Measurements from ENCODE around the gene SLFN5.
A peak's percentile ranks its signal among the peaks of the same experiment; 100 is the strongest.
"Not testable (repeated sequence)": the region's sequence is repeated elsewhere in the genome, so short reads cannot be mapped to it uniquely, and the experiment has no call there.

SLFN5 gene

DNA sequence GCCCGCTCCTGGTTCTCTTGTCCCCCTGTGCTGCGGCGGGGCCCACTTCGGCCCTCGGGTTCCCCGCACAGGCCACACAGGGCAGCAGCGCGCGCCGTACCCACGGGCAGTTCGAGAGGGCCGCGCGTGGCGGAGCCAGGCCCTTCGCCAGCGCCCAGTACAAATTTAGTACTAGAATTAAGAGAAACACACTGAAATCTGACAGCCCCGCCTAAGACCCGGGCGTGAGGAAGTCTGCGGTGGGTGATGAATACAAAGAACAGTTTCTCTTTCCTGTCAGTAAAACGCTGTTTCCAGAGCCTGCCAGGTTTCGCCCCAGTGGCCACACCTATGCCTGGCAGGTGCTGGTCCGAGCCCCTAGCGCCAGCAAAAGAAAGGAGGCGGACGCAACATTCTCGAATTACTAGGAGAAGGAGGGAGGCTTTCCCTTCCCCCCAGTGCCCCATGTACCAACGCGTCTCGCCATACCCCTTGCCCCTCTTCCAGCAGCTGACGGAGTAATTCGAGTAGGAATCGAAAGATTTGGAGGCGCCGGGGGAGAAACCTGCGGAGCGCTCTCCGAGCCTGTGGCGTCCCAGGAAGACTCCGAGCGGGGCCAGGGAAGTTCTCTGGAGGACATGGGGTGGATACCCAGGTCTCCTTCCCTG lies 591 bp upstream of the SLFN5 start:
- DNase-seq (ENCODE audit: low read depth in 2 of 2): peak; percentile 46 to 63

DNA sequence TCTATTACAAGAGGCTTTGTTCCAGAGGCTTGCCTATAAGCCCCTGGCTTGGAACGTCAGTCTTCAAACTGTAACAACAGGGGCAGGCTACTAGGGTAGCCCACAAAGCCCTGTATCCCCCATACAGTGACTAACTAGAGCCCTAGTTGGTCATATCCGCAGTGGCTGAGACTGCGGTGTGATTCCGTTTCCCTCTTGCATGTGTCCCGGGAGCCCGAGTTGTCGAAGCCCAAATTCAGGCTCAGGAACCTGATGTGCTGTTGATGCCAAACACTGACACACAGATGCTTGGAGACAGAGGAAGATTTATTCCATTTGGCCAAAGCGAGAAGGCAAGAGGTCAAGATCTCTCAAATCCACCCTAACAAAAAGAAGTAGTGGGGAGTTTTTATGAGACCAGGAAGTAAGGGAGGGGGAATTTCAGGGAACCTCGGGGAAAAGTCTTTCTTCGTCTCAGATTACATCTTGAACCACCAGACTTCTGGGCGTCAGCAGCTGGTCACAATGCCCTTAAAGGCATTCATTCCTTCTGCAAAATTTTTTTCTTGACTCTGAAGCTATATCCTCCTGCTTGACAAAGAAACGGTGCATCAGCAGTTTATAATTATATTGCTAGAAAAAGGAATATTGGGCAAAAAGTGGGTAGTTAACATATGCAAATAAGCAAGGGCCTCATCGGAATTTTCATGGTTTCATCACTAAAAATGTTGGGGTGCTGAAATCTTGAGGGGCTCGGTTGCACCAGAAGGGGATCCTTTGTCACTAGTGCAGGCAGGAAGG lies 879 bp downstream of the SLFN5 start:
- no peak for DNase-seq (ENCODE audit: low read depth in 2 of 2)

DNA sequence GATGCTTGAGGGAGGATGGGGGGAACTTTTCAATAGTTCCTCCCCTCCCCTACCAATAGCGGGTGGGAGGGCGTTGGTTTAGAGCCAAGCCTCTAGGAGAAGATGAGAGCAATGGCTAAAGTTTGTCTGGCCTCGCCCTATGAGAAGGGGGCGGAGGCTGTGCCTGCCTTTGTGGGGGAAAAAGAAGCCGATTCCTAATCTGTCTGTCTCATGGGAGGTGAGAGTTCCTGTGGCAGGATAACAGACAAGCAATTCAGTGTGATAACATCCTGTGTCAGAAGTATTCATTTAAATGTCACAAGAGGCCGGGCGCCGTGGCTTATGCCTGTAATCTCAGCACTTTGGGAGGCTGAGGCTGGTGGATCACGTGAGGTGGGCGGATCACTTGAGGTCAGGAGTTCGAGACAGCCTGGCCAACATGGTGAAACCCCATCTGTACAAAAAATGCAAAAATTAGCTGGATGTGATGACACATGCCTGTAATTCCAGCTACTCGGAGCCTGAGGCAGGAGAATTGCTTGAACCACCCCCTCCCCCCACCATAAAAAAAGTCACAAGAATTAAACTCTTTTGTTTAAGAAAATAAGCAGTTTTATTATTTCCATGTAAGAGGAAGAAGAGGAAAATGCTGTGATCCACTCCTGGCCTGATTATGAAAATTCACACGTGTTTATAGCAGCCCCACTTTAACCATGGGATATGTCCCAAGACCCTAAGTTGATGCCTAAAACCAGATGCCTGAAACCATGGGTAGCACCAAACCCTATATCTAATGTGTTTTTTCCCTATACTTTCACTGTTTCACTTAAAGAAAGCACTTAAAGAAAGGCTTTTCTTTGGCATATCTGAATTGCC lies 1.7 kb downstream of the SLFN5 start:
- peak; percentile 36 to 56 for DNase-seq (ENCODE audit: low read depth in 2 of 2)

DNA sequence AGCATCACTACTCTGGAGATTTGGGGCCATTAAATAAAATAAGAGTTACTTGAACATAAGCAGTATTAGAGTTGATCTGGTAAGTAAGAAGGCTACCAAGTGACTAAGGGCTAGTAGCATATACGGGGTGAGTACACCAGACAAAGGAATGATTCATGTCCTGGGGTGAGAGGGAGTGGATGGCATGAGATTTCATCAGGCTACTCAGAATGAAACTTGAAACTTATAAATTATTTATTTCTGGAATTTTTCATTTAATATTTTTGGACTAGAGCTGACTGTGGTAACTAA lies 2.3 kb downstream of the SLFN5 start:
- DNase-seq (ENCODE audit: low read depth in 2 of 2): no peak

DNA sequence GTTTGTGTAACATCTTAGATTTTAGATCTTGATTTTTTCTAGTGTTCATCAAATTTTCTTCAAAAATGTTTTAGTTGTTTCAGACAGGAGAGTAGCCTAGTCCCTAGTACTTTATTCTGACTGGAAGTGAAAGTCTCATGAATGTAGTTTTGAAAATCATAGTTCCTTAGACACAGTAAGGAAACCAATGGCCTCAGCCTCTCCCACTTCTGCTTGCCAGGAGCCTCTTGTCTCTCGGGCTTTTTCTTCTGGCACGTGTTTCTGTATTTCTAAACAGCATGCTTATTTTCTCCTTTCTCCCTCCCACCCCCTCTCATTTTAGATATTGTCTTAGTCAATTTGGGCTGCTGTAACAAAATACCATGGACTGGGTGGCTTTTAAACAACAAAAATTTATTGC lies 9.8 kb downstream of the SLFN5 start:
- DNase-seq (ENCODE audit: low read depth in 2 of 2): no peak

DNA sequence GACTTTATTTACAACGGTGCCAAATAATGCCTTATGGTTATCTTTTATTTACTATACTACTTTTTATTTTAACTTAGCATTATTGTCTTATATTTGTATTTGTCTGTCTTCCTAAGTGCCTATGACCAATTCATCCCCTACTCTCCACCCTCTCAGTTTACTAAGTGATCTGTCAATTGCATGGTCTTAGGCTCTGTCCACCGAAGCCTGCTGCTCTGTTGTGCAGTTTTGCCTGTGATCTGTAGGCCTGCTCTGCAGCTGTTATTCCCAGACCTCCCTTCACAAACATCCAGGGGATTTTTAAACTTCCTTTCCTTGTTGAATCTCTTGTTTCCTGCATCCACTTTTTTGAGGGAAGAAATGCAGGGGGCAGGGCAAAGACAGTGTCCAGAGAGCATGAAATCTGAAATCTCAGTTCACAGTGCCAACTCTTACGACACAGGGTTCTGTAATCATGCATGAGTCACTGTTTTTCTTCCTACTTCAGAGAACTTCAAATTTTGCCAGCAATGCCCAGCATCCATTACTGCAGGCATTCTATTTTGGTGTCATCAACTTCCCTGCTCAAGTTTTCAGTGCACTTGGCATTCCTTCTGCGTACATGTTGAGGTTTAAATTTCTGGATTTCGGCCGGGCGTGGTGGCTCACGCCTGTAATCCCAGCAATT lies 11.4 kb downstream of the SLFN5 start:
- DNase-seq (ENCODE audit: low read depth in 2 of 2): no peak

DNA sequence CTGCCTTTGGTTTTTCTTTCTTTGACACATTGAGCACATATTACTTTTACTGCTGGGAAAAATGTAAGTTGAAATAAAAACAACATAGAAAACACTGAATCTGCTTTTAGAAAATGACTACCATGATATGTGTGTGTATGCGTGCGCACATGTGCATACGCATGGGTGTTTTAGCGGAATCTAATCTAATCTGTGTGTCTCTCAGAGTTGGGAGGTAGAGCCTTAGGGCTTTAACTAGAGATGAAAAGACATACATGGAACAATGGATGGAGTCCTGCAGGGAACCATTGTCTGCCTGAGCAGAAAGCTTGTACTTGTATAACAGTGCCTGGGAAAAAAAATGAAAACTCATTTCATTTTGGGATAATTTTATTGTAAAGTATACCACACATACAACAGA lies 12.4 kb downstream of the SLFN5 start:
- DNase-seq (ENCODE audit: low read depth in 2 of 2): no peak

DNA sequence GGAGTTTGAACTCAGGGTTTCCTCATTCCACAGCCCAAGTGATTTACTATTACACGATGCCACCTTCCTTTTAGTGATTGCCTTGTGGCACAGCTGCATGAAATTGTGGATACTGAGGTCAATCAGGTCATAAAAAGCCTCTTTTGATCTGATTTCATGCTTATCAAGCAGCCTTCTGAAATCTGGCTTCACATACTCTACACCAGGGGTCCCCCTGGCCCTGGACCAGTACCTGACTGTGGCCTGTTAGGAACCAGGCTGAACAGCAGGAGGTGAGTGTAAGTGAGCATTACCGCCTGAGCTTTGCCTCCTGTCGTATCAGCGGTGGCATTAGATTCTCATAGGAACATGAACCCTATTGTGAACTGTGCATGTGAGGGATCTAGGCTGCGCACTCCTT lies 13.8 kb downstream of the SLFN5 start:
- DNase-seq (ENCODE audit: low read depth in 2 of 2): no peak

DNA sequence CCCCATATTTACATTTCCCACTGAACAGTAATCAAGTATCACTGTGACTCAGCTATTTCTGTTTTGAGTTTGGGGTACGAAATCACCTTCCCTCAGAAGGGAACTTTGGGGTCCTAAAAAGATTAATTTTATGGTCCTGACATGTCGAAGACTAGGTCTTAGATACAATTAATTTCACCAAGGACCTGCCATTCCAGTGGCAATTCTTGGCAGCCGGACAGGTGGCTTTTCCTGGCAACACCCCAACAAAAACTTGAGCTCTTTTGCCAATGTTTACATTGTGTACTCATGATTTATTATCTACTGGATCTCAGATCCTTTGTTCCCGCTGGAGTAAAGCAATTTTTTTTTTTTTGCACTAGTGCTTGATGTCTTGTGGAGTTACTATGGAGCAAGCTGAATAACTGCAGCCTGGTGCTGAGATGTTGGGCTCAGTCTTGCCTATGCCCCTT lies 14.4 kb downstream of the SLFN5 start:
- DNase-seq (ENCODE audit: low read depth in 2 of 2): no peak

DNA sequence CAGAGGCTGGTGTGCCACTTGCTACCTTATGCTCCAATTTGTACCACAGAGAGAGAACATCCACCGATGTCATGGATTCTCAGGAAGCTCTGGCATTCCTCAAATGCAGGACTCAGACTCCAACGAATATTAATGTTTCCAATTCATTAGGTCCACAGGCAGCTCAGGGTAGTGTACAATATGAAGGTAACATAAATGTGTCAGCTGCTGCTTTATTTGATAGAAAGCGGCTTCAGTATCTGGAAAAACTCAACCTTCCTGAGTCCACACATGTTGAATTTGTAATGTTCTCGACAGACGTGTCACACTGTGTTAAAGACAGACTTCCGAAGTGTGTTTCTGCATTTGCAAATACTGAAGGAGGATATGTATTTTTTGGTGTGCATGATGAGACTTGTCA lies 16.1 kb downstream of the SLFN5 start:
- no peak for DNase-seq (ENCODE audit: low read depth in 2 of 2)

DNA sequence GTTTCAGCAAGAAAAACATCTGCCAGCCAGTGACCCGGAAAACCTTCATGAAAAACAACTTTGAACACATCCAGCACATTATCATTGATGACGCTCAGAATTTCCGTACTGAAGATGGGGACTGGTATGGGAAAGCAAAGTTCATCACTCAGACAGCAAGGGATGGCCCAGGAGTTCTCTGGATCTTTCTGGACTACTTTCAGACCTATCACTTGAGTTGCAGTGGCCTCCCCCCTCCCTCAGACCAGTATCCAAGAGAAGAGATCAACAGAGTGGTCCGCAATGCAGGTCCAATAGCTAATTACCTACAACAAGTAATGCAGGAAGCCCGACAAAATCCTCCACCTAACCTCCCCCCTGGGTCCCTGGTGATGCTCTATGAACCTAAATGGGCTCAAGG lies 22.2 kb downstream of the SLFN5 start:
- DNase-seq (ENCODE audit: low read depth in 2 of 2): no peak

DNA sequence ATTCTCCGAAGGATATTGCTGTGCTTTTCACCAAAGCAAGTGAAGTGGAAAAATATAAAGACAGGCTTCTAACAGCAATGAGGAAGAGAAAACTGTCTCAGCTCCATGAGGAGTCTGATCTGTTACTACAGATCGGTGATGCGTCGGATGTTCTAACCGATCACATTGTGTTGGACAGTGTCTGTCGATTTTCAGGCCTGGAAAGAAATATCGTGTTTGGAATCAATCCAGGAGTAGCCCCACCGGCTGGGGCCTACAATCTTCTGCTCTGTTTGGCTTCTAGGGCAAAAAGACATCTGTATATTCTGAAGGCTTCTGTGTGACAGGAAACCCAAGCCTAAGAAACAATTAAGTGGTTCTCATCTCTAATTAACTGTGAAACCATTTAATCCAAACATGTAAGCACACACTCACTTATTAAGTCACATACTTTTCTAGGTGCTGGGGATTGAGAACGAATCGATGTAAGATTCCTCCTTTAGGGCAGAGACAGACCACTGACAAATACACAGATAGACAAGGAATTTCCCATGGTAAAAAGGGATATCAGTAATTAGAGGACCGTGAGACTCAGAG lies 22.8 kb downstream of the SLFN5 start:
- no peak for DNase-seq (ENCODE audit: low read depth in 2 of 2)

DNA sequence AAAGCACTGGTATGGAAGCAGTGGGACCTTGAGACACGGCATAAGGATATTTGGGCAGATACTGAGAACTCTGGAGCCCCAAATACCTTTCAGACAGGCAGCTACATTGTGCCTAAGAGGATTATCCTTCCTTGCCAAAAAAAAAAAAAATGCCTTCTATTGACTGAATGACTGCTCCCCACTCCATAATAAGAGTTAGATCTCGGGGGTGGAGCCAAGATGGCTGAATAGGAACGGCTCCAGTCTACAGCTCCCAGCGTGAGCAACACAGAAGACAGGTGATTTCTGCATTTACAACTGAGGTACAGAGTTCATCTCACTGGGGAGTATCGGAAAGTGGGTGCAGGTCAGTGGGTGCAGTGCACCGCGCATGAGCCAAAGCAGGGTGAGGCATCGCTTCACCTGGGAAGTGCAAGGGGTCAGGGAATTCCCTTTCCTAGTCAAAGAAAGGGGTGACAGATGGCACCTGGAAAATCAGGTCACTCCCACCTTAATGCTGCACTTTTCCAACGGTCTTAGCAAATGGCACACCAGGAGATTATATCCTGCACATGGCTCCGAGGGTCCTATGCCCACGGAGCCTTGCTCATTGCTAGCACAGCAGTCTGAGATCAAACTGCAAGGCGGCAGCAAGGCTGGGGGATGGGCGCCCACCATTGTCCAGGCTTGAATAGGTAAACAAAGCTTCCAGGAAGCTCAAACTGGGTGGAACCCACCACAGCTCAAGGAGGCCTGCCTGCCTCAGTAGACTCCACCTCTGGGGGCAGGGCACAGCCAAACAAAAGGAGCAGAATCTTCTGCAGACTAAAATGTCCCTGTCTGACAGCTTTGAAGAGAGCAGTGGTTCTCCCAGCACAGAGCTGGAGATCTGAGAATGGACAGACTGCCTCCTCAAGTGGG lies 31.5 kb downstream of the SLFN5 start:
- DNase-seq (ENCODE audit: low read depth in 2 of 2): not testable (repeated sequence)

DNA sequence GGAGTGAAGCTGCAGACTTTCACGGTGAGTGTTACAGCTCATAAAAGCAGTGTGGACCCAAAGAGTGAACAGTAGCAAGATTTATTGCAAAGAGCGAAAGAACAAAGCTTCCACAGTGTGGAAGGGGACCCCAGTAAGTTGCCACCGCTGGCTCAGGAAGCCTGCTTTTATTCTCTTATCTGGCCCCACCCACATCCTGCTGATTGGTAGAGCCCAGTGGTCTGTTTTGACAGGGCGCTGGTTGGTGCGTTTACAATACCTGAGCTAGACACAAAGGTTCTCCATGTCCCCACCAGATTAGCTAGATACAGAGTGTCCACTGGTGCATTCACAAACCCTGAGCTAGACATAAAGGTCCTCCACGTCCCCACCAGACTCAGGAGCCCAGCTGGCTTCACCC lies 35.6 kb downstream of the SLFN5 start:
- DNase-seq (ENCODE audit: low read depth in 2 of 2): not testable (repeated sequence)

DNA sequence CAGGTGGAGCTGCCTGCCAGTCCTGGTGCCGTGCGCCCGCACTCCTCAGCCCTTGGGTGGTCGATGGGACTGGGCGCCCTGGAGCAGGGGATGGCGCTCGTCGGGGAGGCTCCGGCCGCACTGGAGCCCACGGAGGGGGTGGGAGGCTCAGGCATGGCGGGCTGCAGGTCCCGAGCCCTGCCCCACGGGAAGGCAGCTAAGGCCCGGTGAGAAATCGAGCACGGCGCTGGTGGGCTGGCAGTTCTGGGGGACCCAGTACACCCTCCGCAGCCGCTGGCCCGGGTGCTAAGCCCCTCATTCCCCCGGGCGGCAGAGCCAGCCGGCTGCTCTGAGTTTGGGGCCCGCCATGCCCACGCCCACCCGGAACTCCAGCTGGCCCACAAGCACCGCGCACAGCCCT lies 36.0 kb downstream of the SLFN5 start:
- DNase-seq (ENCODE audit: low read depth in 2 of 2): not testable (repeated sequence)

DNA sequence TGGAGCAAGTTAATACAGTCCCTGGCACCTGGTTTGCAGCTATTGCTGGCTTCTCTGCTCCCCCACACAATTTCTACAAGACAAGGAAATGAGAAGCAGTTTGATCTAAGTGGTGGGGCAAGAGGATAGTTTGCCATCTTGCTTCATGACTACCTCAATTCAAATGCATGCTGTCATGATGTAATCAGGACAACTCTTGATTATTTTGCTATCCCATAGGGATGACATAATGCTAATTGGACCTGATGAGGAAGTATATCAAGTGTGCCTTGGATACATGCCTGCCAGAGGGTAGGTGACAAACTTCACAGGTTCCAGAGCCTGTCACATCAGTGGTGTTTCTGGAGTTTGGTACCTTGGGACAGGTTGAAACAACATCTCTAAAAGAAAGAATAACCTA lies 40.9 kb downstream of the SLFN5 start:
- no peak for DNase-seq (ENCODE audit: low read depth in 2 of 2)

DNA sequence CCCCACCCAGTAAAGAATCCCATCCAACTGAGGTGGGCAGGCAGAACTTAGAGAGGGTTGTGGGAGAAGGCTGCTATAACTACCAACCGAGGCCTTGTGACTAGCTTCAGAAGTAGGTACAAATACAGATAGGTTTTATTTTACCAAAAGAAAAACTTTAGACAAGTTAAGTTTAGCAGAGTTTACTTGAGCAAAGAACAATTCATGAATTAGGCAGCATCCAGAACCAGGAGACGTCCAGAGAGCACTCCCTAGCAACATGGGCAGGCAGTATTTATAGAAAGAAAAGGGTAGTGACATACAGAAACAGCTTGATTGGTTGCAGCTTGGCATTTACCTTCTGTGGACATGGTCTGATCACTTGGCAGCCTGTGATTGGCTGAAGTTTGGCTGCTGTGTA lies 42.1 kb downstream of the SLFN5 start:
- no peak for DNase-seq (ENCODE audit: low read depth in 2 of 2)

DNA sequence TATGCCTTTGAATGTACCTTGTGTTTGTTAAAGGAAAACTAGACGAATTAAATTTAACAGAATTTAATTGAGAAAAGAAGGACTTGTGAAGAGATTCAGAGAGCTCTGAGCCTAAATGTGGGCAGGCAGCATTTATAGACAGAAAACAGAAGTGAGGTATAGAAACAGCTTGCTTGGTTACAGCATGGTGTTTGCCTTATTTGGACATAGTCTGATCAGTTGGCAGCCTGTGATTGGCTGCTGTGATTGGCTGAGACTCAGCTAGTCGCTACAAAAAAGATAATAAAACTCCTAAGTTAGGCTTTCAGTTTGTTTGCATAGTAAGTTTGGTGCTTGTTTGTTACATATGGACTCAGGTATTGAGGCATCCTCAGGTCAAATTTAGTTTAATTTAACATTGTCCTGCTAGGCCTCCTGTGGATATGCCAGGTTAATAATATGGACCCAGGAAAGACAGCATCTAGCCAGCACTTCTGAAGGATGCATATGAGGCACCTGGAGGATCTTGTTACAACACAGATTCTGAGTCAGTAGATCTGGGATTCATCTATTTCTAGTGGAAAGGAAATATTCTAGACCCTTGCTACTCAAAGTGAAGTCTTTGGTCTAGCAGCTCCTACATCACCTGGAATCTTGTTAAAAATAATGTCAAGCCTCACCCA lies 43.4 kb downstream of the SLFN5 start:
- DNase-seq (ENCODE audit: low read depth in 2 of 2): no peak

DNA sequence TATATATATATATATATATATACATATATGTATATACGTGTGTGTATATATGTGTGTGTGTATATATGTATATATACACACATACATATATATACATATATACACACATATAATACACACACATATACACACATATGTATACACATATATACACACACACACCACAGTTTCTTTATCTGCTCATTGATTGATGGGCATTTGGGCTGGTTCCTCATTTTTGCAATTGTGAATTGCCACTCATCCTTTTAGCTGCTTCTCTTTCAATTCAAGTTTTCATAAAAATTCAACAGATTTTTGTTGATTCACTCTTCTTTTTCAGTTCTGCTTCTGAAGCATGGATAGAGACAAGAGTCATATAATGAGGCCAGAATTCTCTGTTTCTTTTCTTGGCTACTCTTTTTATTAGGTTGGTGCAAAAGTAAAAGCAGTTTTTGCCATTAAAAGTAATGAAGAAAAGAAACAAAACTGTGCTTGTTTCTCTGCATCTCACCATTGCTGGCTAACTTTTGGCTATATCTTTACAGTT lies 44.5 kb downstream of the SLFN5 start:
- no peak for DNase-seq (ENCODE audit: low read depth in 2 of 2)

DNA sequence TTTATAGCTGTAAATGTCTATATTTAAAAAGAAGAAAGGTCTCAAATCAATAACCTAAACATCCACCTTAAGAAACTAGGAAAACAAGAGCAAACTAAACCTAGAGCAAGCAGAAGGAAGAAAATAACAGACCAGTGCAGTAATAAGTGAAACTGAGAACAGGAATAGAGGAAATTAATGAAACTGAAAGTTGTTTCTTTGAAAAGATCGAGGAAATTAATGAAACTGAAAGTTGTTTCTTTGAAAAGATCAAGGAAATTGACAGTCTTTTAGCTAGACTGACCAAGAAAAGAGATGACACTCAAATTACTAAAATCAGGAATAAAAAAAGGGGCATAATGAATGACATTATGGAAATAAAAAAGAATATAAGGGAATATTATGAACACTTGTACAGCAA lies 46.4 kb downstream of the SLFN5 start:
- DNase-seq (ENCODE audit: low read depth in 2 of 2): no peak
